Measurements from ENCODE around the gene CLRN1.

- TF ChIP-seq CTCF (IDR thresholded peaks at IDR 0.05; ENCODE audit: low read length) (no peak), EZH2phosphoT487 (IDR thresholded peaks at IDR 0.05; ENCODE audit: low read length) (no peak)
Measured at GRCh38 chr3:150956376-150956775, 16.2 kb downstream of the CLRN1 start.

Data from MM.1S (cell line).